Activated effector memory CD4-positive, alpha-beta T cell treated with anti-CD3 and anti-CD28 coated beads, Interleukin-2, amount 50 U/mL, for 16 hours (primary cell): ENCODE data around the gene UNC5CL.
A peak's percentile ranks its signal among the peaks of the same experiment; 100 is the strongest.

Source experiments
- DNase-seq: peaks from one replicate; pipeline ENCODE4 v3.0.0-alpha.2; 2020

UNC5CL gene, protein sequence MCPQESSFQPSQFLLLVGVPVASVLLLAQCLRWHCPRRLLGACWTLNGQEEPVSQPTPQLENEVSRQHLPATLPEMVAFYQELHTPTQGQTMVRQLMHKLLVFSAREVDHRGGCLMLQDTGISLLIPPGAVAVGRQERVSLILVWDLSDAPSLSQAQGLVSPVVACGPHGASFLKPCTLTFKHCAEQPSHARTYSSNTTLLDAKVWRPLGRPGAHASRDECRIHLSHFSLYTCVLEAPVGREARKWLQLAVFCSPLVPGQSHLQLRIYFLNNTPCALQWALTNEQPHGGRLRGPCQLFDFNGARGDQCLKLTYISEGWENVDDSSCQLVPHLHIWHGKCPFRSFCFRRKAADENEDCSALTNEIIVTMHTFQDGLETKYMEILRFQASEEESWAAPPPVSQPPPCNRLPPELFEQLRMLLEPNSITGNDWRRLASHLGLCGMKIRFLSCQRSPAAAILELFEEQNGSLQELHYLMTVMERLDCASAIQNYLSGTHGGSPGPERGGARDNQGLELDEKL

DNA sequence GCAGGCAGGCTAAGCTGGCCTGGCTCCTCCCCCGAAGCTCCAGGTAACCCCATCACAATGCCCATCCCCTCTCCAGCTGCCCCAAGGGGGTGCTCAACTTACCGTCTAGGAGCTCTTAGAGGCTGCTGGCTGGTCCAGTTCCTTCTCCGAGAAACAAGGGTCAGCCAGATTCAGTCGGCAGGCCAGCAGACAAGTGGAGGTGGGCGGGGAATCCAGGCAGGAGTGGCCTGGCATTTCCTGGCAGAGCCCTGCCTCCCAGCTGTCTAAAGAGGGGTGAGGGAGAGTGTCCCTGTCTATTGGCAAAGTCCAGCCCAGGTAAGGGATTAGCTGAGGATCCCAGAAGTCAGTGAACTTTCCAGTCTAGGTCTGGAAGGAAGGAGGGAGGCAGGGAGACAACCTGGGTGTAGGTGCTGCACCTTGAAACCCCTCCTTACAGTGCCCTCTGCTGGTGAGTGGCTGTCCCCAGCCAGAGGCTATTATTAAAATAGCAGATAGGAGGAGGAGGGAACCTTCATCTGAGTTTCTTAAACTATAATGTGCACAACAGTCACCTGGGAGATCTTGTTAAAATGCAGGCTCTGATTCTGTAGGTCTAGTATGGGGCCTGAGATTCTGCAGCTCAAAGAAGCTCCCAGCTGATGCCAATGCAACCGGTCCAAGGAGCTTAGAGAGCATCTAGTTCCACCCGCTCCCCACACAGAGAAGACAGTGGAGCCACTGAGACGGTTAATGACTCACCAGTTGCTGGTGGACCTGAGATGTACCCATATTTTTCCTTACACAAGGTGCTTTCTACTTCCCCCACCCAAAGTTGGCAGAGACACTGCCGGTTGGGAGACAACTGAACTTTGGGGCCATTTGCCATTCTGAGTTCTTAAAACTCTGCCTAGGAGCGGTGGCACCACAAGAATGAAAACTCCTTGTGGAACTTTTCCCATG is at the start of gene UNC5CL:
Gene UNC5CL, minus strand, starts transcription at position 162 of the 939 bp plus-strand sequence. CDS start 4,147 bp downstream, outside the sequence.
- peak; percentile 81 for DNase-seq

DNA sequence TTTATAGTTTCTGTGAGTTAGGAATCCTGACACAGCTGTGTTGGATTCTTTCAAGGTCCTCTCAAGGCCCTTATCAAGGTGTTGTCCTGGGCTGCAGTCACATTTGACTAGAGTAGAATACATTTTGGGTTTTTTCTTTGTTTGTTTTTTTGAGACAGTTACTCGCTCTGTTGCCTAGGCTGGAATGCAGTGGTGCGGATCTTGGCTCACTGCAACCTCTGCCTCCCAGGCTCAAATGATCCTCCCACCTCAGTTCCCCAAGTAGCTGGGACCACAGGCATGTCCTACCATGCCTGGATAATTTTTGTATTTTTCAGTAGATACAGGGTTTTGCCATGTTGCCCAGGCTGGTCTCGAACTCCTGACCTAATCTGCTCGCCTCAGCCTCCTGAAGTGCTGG is 49.4 kb upstream of the UNC5CL start:
- no peak for DNase-seq

DNA sequence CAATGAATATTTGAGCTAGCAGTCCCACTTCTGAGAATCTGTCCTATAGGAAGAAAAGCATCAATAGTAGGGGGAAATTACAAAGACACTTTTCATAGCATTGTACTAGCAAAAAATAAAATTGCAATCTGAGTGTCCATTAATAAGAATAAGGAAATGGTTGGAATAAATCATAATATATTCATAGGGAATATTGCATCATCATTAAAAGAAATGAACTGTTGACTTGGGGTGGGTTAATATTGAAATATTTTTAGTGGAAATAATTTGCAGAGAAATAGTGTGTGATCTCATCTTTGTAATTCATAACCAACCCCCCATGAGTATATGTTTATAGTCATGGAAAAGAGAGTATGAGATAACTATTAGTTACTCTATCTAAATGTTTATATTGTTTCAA is 46.2 kb upstream of the UNC5CL start:
- no peak for DNase-seq

DNA sequence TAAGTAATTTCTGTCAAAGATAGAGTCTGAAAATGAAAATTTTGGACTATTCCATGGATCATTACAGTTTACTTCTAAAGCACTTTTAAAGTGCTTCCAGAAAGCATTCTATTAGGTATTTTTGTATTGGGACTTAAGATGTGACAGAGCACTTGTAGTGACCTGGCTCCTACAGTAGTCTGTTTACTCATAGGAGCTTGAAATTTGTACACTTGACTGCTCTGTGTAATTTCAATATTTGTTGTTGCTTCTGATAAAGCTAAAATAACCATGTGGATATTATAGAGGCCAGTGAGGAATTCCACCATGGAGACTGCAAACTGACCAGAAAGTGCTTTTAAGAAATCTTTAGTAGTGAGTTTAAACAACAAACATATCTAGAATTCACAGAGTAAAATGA is 44.1 kb upstream of the UNC5CL start:
- no peak for DNase-seq

DNA sequence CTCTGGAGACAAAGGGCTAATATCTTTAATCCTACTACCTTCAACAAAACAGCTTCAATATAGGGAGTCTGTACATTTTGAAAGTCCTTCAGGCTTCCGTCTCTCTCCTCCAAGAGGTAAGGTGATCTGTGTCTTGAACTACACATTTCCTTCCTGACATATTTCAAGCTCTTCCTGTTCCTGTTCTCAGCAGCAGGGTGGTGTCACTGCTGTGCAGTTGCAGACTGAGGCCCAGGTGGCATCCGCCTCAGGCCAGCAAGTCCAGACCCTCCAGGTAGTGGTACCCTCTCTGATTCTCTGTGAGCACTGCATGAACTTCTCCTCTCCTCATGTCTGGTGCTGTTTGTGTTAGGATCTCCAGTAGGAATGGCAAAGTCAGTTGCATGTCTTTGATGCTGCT is 41.6 kb upstream of the UNC5CL start:
- DNase-seq, result peak; percentile 71

DNA sequence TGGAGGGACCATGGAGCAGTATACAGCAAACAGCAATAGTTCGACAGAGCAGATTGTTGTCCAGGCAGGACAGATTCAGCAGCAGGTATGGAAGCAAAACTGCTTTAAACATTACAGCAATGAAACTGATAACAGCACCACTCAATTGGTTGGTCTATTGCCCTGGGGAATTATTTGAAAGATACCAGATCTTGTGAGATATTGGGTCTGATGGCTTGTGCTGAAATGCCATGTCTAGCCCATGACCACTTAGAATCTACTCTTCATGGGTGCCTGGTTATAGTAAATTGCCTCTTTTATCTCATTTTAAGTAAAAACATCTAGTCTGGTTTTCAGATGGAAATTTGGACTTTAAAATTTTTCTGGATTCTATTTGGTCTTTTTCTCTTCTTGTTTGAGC is 40.1 kb upstream of the UNC5CL start:
- DNase-seq, result no peak

DNA sequence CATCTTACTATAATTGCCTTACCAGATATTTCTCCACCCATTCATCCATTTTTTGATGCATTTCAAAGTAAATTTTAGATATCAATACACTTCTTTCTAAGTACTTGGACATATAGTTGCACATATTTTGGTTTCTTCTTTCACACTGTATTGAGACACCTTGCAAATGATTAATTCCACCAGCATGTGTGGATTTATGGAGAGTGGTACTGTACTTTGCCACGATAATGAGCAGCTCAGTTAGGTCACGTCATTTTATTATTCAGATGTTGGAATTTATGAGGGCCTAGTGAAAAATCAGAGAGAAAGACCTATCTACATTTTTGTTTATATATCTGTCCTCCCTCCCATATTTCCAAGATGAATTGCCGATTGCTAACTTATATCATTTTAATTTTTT is 39.1 kb upstream of the UNC5CL start:
- no peak for DNase-seq

DNA sequence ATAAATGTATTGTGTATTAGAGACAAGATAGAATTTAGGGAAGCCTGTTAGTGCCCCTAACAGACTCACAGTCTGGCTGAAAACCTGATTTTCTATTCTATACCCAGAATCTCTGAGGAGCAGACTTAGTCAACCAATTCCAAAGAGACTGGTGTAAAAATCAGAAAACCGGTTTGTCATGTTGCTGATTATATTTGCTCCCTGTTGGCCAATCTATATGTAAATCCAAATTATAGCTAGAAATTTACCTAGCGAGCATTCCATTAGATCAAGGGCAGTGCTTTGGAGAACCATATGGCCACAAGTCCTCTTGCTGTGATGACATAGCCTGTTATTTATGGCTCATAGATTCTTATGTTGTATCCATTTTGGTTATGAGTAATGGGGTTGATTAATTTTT is 38.5 kb upstream of the UNC5CL start:
- DNase-seq, result no peak

DNA sequence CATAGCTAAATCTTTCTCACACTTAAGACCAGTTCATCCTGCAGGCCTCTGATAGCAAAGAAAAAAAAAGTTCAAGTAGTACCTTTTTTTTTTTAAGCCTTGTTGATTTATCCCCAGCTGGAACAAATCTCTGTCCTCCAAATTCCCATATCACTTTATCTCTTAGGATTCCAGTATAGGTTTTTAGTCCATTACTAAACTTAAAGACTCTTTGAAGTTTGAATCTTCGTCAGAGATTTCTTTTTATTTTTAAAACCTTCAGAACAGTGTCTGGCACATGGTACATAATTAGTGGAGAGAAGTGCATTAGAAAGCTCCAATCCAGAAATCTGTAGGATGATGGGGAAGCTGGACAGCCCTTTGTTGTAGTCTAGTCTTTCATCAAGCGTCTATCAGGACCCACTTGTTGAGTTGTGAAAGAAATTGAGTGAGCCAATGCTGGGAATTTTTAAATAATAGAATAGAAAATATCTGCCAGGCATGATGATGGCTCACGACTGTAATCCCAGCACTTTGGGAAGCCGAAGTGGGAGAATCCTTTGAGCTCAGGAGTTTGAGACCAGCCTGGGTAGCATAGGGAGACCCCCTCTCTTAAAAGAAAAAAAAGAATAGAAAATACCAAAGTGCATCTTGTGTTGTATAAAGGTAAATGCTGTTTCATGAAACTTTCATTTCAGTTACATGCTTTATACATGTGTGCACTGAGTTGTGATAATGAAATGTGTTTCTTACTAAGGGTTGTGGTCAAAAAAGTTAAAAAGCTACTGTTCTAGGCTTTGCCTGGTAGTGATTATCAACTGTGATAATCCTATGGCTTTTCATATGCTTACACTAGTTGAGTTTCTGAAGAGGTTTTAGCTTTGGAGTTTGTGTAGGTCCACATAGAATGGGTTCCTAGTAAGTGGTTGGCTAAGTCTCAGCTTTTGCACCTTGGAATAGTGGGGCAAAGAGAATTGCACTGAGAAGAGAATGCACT is 36.9 kb upstream of the UNC5CL start:
- no peak for DNase-seq

DNA sequence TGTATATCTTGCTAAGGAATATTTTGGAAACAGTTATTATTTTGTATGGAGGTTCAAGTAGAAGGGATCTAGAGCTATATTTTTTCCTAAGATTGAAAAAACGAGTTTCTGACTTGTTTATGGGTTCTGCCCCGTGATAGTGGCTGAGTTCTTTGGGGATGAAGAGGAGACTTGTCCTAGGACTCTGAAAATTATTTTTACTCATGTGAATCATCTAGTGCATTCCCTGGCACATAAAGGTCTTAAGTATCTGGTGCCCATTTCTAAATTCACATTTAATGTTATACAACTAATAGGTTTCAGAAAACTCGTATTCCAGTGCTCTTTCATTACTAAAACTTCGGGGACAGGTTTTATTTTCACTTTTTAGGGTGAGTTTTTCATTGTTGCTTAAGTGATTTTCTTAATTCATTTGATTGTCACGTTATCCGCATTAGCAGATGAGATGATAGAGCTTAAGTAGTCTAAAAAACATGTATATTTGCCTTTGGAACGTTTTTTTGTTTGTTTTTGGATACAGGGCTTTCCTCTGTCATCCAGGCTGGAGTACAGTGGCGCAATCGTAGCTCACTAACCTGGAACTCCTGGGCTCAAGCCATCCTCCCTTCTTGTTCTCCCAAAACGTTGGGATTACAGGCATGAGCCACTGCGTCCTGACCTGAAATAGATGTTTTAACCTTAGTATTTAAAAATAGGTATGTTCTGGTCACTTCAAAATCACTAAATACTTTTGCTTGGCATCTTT is 35.8 kb upstream of the UNC5CL start:
- no peak for DNase-seq

DNA sequence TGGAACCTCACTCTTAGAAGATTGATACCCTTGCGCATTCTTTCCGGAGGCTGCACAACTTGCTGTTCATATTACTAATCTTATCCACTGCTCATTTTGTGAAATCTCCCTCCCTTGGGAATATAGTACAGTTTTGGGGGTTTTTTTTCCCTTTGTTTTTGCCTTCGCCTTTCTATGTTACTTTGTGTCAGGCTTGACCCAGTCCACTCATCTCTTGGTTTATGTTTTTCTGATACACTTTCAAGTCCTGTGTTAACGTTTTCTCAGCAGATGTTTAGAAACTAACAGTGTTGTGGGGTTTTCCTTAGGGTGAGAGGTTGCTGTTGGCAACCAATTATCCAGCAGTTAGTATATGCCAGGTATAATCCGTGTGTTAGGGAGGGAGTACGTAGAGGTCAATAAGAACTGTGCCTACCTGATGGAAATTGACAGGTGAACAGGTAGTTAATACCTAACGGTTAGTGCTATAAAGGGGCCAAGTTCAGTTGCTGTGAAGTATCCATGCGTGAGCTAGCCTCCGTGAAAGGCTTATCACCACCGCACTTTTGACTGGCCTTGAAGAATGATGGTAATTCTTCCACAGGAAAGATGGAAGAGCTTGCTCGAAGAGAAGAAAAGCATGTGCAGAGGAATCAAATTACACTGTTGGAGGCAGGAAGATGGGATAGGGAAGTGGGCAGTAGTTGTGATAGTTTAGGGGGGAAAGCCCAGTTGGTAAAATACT is 35.1 kb upstream of the UNC5CL start:
- no peak for DNase-seq

DNA sequence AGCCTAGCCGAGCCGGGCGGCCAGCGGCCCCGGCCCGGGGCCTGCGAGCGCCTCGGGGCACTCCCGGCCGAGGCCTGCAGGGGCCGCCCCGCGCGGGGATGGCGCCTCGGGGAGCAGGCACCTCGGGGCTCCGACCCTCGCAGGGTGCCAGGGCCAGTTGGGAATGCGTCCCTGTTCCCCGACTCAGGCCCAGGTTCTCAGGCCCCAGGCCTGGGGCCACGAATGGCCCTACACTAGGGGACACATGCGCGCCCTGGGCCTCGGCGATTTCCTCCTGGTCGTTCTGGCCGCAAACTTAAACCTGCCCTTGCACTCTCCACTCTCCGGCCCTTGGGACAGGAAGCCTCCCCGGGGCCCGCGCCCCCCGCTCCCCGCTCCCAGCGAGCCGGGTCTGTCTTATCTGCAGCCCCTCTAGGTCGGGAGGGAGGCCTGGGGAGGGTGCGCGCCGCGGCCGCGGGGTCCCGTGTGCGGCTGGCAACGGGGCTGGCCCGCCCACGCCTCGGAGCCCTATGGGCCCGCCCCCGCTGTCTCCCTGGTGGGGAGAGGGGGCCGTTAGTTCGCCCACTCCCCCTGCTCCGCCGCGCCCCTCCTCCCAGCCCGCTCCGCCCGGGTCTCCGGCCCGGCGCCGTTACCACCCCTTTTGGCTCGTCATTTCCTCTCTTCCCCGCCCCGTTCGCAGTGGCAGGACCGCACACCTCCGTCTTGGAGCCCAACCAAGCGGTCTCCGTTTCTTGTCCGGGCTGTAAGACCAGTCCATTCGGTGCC is 34.4 kb upstream of the UNC5CL start:
- DNase-seq, result peak; percentile 93

DNA sequence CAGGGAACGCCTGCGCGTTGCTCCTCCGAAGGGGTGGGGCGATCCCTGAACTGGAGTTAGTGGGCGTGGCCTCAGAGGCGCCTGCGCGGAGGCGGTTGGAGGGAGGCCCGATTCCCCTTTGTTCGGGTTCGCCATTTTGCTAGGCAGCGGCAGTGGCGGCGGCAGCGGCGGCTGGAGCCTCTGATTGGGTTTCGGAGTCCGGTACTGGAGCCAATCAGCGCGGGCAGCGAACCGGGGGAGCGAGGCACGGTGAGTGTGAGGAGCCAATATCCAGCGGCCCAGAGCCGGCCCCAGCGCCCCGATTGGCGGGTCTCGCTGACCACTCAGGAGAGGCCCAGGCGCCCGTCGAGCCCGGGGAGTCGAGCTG is 33.8 kb upstream of the UNC5CL start, which contains the start of gene NFYA:
Gene NFYA, plus strand, starts transcription at position 139 of the 367 bp plus-strand sequence. CDS start 6,116 bp downstream, outside the sequence.
- peak; percentile 100 for DNase-seq

DNA sequence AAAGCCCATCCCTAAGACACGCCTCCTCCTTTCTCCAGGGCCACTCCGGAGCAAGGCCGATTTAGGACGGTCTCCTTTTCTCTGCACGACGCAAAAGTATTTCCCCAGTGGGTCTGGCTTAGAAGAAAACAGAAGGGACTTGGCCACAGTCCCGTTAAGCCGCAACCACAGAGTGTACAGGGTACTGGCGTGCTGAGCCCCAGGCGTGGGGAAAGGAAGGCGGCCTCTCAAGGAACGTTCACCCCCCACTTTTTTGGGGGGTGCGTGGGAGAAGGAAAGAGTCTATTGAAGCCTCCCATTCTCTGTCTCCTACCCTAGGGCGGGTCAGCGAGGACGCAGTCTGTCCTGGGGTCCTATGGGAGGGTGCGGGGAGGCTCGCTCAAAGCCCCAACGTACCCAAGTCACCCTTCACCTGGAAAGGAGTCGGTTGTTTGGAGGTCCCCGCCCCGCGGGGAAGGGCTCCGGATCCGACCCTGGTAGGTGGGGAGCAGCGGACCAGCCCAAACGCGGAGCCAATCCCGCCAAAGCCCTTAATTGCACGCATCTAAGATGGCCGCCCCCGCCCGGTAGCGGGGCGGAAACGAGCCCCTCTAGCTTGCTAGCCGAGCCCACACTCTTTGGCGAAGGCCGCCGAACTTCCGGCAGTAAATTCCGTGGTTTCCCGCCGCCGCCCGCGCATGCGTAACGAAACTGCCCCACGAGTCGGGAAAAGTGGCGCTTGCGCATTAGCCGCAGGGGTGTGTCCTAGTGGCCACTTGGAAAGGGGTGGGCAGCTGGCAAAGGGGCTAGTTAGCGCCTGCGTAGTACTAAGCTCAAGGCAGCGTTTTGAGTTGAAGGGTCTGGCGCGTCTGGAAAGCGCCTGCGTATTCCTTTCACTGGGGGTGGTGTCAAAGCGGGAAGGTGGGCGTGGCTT is 33.2 kb upstream of the UNC5CL start, which contains the start of gene OARD1:
Gene OARD1, minus strand, starts transcription at position 434 of the 913 bp plus-strand sequence. CDS start 722 bp downstream, outside the sequence.
- peak; percentile 100 for DNase-seq

DNA sequence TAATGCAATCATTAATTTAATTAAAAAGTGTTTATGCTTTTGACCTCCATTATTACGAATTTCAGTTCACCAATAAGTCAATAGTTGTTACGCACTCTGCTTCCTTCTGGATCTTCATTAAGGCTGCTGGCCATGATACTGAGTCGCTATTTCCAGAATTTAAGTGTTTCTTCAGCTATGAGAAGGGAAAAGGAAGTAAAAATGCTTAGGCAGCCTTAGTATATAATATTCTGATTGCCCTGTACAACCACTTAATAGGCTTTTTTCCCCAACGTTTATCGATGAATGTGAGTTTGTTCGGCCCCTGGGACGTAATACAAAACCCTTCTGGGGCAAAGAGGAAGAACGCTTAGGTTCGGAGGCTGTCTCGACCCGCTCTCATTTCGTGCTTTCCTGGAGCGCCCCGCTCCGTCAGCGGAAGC is 32.5 kb upstream of the UNC5CL start:
- DNase-seq, result peak; percentile 91

DNA sequence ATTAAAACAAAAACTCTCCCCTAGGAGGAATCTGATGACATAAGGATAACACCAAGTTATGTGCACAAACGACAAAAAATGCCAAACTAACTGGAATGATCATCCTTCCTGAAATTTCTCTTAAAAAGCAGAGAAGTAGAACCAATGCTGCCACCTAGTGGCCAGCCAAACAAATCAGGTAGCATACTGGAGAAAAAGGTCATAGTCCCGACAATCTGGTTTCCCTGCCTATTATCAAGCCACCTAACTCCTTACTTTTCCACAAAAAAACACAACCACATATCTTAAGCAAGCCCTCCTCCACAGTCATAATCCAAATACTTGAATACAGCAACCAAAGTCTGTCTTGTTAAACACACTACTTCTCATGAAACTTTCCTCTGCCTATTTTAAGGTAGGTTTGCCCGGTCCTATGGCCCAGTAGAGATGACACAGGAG is 27.9 kb upstream of the UNC5CL start:
- DNase-seq, result peak; percentile 87

DNA sequence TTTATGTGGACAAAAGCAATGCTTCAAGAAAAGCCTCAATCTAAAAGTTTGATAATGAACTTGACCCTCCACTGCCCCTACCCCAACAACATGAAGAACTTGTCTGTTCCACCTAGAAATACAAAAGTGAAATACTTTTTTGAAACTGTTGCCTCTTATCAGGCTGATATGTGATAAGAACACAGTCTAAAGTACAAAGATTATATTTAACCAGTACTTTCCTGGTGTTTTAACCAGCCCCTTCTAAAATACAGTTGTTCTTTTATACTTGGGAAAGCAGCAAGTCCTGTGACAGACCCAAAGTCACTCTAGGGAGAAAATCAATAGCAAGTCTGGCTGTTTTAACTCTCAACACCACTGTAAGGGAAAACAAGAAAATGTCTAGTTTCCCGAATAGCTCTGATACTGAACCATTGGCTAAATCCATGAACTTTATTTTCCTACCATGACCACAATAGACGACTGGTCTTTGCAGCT is 26.6 kb upstream of the UNC5CL start:
- DNase-seq, result no peak

DNA sequence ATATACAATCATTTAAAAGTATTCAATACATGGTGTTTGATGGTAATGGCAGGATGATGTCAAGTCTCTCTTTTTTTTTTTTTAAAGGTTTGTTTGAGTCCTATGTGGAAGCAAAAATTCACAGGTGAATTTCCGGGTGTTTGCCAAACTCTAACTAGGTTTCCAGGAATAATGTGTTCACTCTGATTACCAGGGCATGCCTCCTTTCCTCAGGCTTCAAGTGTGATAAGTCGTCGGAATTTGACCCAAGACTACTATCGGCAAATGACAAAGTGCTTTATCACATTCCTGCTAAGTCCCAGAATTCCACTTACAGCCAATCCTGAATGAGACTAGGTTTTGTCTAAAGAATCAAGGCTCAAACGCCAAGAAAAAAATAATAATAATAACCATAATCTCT is 25.8 kb upstream of the UNC5CL start:
- DNase-seq, result no peak
